ENCODE measurements around the gene PCDH12.

Gene PCDH12

DNA sequence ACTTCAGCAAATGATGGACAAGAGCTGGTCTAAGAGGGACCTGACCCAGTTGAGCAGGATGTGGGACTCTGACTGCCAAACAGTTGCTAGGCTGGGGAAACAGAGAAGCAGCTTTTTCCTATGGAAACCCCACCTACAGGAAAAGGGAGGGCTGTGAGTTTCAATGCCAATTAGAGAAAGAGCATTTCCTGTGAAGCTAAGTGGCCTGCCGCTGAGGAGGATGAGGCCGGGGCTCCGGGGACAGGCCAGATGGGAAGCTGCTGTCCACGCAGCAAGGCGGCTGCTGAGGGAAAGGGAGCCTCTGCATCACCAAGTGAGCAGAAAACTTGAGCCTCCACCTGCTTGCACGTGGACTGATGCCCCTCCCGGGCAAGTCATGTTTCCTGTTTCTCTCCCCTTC lies at the start of gene PCDH12:
PCDH12 (minus strand) TSS at position 90 of the 400 bp plus-strand sequence. CDS start 351 bp downstream, outside the sequence.
- DNase-seq, result peak in 1 of 2 donors; percentile 16

DNA sequence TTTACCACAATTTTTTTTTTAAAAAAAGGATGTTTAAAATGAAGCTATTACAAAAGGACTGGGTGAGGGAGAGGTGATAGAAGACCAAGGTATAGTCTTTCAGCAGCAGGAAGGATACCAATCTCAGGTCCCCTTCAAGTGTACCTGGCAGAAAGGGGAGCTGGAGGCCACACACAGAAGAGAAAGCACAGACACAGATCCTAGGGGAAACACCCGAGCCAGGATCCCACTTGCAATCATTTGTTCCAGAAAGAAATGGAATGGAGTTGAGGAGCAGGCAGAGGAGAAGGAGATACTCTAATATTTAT lies 49.2 kb upstream of the PCDH12 start:
- DNase-seq, result no peak

DNA sequence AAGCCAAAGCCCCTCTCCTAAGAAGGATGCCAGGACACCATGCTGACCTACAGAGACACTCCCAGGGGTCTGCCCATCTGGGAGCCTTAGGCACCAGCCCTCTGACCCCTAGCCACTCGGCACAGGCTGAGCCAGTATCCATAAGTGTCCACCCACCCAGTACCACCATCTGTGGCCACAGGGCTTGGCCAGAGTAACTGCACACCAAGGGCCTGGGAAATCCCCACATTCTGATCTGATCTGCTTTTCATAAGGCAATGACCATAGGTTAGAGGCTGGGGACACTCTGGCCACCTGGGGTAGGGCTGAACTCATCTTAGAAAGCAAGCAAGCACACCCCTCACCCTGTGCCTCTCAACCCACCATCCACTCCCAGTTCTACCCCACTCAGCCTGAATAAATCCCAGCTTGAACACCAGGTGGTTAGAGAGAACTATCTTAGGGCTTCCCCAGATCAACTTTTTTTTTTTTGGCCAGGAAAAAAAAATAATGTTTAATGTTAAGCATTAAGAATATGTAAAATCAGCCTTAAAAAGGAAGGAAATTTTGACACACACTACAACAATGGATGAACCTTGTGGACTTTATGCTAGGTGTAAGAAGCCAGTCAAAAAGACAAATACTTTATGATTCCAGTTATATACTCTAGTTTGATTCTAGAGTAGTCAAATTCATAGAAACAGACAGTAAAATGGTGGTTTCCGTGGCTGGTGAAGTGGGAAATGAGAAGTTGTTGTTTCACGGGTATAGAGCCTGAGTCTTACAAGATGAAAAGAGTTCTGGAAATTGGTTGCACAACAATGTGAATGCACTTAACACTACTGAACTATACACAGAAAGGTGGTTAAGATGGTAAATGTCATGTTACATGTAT lies 48.6 kb upstream of the PCDH12 start:
- DNase-seq, result peak in 1 of 2 donors; percentile 44

DNA sequence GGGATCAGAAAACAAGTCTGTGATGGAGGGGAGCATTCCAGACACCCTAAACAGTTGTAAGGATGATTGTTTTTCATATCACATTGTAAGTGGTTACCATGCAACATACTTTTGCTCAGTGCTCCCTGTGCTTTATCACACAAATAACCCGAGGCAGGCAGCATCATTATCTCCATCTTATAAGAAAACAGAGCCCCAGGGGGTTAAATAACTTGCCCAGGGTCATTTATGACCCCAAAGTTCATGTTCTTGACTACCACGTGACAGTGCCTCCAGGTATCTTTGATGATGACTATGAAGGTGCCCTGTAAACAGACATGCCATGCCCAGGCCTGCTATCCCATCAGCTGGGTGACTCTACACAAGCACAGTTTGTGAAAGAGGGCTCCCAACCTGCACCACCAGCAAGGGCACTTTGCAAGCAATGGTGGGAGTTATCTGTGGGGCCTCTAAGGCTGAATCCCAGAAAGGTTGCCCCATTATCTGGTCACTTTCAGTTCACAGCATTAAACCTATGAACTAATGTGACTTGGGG lies 45.3 kb upstream of the PCDH12 start:
- no peak for DNase-seq

DNA sequence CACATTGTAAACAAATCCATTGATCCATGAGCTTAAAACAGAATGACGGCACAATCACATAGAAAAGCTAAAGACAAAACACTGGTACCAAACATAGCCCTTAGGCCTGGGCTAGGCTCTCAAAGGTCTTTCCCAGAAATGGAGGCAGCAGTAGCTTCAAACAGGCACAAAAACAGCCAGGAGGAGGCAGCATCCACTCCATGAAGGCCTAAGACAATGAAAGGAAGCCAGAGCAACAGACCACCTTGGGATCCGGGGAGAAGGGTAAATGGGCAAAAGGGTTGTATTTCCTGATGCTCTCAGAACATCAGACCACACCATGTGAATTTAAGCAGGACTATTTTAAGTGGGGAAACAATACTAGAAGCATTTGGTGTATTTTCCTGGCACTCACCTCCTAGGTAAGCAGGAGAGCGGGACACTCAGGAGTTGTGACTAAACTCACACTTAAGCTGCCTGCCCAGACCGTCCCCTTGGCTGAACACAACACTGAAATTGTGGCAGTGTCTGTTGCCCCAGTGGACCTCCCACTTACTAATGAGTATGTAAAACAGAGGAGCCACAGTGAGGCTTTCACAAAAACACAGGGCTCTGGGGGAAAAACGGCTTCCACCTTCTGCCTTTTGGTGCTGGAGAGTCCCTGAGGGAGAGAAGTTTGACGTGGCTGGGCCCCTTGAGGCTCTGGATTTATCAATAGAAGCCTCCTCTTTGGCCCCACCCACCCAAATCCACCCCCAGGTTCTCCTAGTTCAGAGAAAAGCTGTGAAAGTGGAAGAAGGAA lies 42.9 kb upstream of the PCDH12 start:
- DNase-seq, result peak in 1 of 2 donors; percentile 18

DNA sequence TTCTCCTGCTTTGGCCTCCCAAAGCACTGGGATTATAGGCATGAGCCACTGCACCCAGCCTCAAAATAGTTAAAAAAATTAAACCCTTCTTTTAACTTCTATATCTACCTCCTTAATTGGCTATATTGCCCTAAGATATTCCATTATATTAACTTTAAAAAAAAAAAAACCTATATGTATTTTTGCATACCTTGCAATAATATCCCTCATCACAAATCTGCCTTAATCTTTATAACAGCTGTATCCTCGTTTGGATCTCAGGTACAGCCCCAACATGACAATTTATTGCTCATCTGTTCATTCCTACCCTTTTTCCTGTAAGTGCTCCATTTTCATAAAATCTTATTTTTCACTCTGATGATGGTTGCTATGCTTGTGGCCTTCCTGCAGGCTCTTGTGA lies 42.2 kb upstream of the PCDH12 start:
- no peak for DNase-seq

DNA sequence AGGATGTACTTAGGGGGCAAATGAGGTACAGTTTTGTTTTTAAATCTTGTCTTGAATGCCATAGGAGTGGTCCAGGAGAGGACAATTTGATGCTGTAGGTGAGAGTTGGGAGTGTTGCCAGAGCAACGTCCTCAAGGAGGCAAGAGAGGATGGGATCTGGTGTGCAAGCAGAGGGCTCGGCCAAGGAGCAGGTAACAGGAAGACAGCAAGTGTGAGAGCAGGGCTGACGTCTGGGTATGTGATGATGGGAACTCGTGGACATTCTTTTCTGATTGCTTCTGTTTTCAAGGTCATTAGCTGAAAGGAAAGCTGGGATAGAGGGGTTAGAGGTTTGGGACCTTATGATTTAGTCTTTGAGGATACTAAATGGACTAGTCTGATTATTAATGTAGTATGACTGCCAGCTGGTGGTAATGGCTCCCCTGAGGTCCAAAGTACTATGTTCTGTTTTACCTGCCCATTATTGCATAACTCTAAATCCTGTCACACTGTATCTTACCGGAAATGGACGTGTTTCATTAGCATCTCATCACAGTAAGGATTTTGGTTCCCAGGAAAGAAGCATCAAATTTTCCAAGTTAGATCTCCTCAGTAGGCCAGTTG lies 39.5 kb upstream of the PCDH12 start:
- no peak for DNase-seq

DNA sequence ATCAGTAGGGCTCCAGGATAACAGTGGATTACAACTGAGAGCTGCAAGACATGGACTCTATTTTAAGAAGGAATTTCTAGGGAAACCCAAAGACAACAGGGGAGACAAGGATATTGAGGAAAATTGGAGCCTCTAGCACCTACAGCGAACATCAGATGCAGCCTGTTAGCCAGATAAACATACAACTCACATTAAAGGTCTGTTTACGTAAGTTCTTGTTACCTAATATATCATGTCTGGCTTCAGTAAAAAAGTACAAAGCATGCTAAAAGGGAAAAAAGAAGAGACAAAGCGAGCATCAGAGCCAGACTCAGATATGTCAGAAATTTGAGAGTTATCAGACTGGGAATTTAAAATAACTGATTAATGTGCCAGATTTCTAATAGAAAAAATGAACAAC lies 37.7 kb upstream of the PCDH12 start:
- no peak for DNase-seq

DNA sequence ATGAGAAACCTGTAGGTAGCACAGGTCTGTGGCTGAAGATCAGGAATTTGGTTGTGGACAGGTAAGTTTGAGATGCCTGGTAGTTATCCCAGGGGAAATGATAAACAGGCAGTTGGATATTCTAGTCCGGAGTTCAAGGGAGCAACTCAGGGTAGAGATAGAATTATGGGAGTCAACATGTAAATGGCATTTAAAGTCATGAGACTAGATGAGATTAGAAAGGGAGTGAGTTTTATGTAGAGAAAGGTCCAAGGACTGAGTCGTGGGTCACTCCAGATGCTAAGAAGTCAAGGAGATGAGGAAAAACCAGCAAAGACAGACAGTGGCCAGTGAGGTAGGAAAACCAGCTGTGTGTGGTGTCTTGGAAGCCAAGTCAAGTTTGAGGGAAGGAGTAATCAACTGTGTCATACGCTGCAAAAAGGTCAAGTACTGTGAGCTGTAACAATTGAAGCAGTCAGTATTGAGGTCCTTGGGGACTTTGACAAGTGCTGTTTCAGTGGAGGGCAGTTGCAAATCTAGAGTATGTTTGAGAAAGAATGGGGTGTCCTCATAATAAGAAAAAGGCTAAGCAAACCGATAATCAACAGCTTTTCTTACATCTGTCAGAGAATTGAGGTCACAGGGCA lies 36.6 kb upstream of the PCDH12 start:
- DNase-seq, result no peak

DNA sequence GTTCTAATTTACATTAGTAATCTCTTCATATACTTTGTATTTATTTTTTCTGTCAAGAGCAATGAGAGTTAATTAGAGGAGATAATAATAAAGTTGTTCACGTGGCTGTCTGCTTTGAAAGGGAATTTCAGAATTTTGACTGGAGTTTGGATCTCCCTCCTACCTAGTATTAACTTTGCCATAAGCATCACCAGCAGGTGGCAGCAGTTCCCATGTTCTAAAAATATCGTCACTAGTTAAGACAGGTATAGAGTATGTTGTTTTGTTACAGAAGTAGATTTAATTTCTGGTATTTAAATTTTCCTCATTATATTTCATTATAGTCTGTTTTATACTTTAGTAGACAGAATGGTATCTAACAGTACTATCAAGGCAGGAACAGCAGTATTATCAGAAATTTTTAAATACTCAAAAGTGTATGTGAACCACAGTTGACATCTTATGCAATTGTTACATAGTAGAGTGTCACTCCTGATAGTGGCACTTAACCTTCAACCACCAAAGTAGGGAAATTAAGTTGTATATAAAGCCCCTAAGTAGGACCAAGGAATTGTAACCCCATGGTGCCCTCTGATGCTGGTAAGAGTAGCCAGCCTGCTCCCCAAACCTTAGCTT lies 34.5 kb upstream of the PCDH12 start:
- DNase-seq, result peak; percentile 76 to 81

DNA sequence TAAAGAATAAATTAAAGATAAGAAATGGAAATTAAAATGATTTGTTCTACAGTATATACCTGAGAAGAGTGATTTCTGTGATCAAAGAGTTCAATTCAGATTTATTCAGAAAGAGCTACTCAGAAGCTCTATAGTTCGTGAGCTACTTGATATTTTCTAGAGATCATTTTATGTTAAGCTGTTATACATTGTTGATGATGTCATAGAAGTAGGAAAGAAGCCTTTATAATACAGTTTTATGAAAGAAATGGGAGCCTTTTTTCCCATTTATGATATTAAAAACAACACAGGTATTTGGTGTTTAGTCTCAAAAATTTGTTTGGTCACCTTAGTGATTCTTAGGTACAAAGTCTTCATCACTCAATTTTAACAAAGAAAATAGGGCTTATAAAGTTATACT lies 31.7 kb upstream of the PCDH12 start:
- no peak for DNase-seq

DNA sequence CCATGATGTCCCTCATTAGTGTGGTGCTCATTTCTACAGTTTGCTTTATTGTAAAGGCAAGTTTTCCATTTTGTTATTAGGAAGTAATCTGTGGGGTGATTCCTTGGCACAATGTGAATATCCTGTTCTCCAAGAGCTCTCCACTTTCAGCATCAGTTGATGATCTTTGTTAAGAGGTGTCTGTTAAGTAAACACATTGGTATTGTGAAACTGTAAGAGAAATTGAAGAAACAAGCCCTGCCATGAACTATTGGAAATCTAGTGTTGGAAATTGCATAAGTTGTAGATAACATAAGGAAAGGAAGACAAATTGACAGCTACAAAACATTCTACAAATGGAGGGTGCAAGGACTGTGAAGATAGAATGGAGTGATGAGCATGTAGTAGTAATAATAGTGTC lies 28.1 kb upstream of the PCDH12 start:
- DNase-seq, result no peak

DNA sequence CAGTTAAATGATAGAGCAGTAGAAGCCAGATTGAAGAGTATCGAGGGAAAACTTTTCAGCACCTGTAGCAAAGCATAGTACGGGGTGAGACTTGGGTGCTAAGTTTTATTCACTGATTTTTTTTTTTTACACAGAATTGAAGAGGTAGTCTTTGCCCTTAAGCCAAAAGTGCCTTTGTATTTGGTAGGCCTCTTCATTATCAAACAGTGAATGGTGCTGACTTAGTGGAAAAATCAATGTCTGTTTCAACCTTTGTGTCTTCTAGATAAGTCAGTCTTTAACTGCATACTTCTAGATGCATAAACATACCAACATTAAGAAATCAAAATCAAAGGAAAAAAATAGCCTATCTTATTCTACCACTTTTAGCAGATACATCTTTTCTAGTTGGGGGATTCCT lies 24.6 kb upstream of the PCDH12 start:
- DNase-seq, result no peak

DNA sequence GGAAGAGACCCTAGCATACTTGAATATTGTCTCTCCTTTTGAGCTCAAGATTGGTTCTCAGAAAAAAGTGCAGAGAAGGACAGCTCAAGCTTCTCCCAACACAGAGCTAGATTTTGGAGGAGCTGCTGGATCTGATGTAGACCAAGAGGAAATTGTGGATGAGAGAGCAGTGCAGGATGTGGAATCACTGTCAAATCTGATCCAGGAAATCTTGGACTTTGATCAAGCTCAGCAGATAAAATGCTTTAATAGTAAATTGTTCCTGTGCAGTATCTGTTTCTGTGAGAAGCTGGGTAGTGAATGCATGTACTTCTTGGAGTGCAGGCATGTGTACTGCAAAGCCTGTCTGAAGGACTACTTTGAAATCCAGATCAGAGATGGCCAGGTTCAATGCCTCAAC lies 20.4 kb upstream of the PCDH12 start:
- no peak for DNase-seq

DNA sequence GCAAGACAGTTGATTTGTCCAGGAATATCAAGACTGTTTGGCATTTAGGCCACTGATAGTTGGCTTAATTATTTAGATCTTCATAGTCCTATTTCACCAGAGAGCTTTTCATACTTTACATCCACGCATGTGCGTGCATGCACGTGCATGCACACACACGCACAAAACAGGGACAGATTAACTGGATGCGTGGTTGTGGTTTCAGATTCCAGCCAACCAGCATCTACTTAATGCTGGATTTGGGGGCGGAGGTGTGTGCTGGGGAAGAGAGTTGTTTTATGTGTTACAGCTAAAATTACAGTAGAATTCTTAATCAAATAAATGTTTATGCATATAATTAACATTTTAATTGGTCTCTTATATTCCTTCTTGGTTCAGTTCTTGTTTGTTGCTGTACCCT lies 18.2 kb upstream of the PCDH12 start:
- DNase-seq, result no peak

DNA sequence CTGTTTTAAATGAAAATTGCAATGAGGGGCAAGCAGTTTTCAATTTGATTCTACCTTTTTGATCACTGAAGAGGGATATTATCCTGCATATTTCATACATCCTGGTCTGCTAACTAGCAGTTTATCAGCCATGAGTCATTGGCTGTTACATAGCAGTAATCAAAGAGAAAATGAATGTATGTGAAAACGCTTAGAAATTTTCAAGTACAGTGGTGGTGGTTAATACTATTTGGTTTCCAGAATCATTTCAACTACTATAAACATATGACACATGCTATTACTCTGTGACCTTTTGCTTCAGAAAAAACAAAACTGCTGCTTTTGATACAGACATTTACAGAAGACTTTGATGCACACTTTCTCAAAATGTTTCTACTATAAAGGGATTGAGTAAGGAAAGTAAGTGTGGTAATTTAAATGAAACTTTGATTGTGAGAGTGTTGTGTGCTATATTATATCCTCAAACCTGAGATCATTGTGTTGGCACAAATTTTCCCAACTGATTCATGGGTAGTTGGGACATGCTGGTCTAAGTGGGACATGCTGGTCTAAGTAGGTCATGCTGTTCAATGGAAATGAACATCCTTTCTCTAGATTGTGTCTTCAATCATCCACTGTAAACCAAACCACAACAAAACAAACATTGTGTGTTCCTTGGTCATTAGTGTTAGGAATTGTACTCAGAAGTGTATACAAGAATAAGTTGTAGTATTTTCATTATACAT lies 16.0 kb upstream of the PCDH12 start:
- DNase-seq, result no peak

DNA sequence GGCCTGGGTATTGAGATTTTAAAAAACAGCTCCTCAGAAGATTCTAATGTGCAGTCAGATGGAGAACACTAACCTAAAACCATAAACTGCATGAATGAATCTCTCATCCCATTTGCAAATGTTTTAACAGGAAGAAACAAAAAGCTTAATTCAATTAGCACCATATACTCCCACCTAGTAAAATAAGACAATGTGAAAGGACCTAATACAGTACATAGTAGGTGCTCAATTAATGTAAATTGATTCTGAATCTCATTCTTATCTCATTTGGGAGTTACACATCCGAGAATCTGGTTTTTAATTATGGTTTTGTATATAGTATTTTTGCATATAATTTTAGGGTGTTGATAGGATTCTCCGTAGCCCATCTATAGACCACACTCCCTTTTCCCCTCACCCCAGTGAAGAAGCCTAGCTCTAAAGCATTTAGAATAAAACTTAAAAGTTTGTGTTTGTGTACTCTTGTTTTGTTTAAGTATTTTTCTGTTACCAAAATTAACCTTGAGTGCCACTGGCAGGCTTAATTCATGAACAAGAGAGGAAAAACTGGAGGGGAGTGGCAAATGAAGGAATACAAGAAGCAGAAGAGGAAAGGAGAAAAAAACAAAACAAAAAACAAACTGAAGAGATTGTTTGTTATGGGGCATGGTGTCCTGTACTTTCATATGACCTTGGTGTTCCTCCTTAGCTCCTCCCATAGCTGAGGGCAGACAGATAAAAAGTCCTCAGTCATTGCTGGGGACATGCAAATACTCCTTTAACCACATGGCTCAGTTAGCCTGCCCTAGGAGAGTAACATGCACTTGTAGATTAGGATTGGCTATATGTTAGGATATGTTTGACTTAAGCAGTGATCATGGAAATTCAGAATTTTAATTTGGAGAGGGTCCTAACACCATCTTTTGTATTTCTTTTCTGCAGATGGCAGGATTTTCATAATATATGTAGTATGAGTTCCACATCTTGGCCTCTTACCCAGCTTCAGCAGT lies 12.1 kb upstream of the PCDH12 start:
- DNase-seq, result peak in 1 of 2 donors; percentile 16

DNA sequence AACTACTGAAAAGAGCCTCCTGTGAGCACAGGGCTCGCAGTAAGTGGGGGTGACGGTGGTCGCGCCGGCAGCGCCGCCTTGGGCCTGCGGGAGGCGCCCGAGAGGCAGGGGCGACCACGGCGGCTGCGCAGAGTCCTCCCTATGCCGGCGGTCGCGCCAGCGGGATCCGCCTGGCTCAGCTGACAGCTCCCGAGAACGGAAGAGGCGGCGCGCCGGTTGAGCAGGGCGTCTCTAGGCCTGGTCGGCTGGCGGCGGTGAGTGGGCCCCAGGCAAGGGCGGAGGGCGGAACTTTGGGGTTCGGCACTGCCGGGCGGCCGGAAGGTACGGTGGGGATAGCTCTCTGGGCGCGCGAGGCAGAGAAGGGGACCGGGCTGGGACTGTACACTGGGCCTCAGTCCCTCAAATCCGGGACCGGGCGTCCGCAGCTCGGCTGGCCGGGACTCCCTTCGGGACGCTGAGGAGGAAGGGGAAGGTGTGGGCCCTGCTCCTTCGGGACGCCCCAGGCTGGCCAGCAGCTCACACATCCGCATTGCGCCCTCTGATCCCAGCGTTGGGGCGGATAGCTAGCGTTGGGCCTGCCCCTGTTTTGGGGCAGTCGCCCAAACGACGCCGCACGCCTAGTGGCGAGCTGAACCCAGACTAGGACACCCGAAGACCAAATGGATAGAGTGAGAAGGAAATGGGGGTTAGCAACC lies 11.1 kb upstream of the PCDH12 start, which contains the start of gene RNF14:
RNF14 (plus strand) TSS at position 192 of the 695 bp plus-strand sequence. CDS start 4,484 bp downstream, outside the sequence.
- DNase-seq, result peak; percentile 93 to 94

DNA sequence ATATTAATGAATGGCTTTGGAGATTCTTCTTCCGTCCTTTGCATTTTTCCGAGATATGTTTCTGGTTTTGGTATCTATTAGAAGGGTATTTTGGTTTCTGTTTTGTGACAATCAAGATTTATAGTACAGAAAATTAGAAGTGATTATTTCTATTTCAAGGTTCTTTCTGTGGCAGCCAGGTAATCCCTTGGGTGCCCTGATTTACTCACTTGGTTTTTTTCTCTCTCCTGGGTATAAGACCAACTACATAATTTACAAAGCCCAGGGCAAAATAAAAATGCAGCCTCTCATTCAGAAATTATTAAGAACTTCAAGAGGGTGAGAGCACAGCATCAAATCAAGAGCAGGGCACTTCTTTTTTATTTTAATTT lies 8.9 kb upstream of the PCDH12 start:
- DNase-seq, result no peak

All from CD4-positive, alpha-beta T cell treated with Interleukin-4 for 1 hour (primary cell).